ENCODE measurements around the gene ZNF180.

ZNF180 gene

GRCh38 chr19:44430956-44431355 lies 69.4 kb downstream of the ZNF180 start:
- H3K9ac ChIP-seq (ENCODE audit: low read length): no peak overlapping the region
- peaks cover 79% of the 10 kb centered on the region for H3K9me3 ChIP-seq (ENCODE audit: control insufficient read depth, low read depth, low read length)
- no peaks in the 10 kb centered on the region for H3K27me3 ChIP-seq (ENCODE audit: control insufficient read depth, insufficient read depth, low read length)
- H3K4me3 ChIP-seq (ENCODE audit: low read length): no peak overlapping the region
- H3K27ac ChIP-seq (ENCODE audit: low read length): no peak overlapping the region
- H3K4me1 ChIP-seq (ENCODE audit: control insufficient read depth, low read depth, low read length): no peaks in the 10 kb centered on the region
- no peaks in the 10 kb centered on the region for H3K36me3 ChIP-seq (ENCODE audit: control insufficient read depth, low read depth, low read length)
